Measurements from ENCODE around the gene SCN5A.

DNA sequence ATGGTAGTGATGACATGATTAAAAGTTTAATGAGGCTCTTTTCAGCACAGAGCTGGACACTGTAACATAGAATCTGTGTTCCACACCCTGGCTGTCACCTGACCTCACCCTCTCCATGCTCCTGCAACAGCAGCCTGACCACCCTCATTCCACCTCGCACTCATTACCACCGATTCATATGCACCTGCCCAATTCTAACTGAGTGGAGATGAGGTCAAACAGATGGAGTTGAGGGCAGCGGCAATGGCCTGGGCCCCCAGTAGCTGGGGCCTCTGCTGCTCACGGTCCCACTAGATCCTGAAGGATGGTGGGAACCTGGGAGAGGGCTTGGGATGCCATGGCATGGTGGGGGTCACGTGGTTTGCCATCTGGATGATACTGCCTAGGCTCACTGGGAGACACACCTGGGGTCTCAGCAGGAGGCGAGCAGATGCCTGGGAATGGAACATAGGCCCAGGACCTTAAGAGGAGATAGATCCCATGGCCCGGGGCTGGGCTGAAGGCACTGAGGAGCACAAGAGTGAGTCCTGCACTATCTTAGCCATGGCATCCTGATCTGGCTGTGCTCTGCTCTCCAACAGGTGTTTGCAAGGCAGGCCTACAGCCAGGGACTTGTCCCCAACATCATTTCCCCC, 1.3 kb downstream of the SCN5A start:
- TF ChIP-seq TCF12 (IDR thresholded peaks at IDR 0.05; ENCODE audit: low read depth) (no peak), EGR1 (IDR thresholded peaks at IDR 0.05) (no peak), YY1 (IDR thresholded peaks at IDR 0.05; ENCODE audit: low read depth) (no peak), EP300 (IDR thresholded peaks at IDR 0.05; ENCODE audit: borderline replicate concordance) (no peak), CEBPB (IDR thresholded peaks at IDR 0.05) (no peak), TEAD4 (IDR thresholded peaks at IDR 0.05) (no peak), FOXM1 (IDR thresholded peaks at IDR 0.05; ENCODE audit: borderline replicate concordance, low read depth) (no peak), NFIC (IDR thresholded peaks at IDR 0.05) (no peak), TAF1 (IDR thresholded peaks at IDR 0.05; ENCODE audit: low read depth) (no peak)
- TF ChIP-seq, protein P1, sequence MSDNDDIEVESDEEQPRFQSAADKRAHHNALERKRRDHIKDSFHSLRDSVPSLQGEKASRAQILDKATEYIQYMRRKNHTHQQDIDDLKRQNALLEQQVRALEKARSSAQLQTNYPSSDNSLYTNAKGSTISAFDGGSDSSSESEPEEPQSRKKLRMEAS (IDR thresholded peaks at IDR 0.05) = no peak
- TF ChIP-seq, protein P2, sequence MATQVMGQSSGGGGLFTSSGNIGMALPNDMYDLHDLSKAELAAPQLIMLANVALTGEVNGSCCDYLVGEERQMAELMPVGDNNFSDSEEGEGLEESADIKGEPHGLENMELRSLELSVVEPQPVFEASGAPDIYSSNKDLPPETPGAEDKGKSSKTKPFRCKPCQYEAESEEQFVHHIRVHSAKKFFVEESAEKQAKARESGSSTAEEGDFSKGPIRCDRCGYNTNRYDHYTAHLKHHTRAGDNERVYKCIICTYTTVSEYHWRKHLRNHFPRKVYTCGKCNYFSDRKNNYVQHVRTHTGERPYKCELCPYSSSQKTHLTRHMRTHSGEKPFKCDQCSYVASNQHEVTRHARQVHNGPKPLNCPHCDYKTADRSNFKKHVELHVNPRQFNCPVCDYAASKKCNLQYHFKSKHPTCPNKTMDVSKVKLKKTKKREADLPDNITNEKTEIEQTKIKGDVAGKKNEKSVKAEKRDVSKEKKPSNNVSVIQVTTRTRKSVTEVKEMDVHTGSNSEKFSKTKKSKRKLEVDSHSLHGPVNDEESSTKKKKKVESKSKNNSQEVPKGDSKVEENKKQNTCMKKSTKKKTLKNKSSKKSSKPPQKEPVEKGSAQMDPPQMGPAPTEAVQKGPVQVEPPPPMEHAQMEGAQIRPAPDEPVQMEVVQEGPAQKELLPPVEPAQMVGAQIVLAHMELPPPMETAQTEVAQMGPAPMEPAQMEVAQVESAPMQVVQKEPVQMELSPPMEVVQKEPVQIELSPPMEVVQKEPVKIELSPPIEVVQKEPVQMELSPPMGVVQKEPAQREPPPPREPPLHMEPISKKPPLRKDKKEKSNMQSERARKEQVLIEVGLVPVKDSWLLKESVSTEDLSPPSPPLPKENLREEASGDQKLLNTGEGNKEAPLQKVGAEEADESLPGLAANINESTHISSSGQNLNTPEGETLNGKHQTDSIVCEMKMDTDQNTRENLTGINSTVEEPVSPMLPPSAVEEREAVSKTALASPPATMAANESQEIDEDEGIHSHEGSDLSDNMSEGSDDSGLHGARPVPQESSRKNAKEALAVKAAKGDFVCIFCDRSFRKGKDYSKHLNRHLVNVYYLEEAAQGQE (IDR thresholded peaks at IDR 0.05; ENCODE audit: low read depth) = no peak
- TF ChIP-seq, protein P3, sequence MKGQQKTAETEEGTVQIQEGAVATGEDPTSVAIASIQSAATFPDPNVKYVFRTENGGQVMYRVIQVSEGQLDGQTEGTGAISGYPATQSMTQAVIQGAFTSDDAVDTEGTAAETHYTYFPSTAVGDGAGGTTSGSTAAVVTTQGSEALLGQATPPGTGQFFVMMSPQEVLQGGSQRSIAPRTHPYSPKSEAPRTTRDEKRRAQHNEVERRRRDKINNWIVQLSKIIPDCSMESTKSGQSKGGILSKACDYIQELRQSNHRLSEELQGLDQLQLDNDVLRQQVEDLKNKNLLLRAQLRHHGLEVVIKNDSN (IDR thresholded peaks at IDR 0.05) = no peak

All from Ishikawa (cell line).